H9 (cell line): ENCODE data around the gene DLG2. TPM values are rescaled to one million over a fixed set of nuclear protein-coding genes. Genes with fewer than 3 reads are reported as not detected.

ENCODE experiments used
- DNase-seq: peaks from one replicate; pipeline ENCODE4 v3.0.0-alpha.2; 2017
- H2AFZ ChIP-seq: one replicate; pipeline ENCODE4 v1.6.1; 2013; ENCODE audit warnings: mild to moderate bottlenecking, low read length, control low read depth, moderate library complexity
- H2AK5ac ChIP-seq: 2 replicates; pipeline ENCODE4 v1.6.1; 2013; ENCODE audit warnings: low read length, control low read depth, mixed read lengths; ENCODE audit not compliant: insufficient read length
- H2BK120ac ChIP-seq: one replicate; pipeline ENCODE4 v1.6.1; 2013; ENCODE audit warnings: low read depth, mild to moderate bottlenecking, low read length, control low read depth, inconsistent platforms; ENCODE audit not compliant: poor library complexity, severe bottlenecking
- H2BK12ac ChIP-seq: 2 replicates; pipeline ENCODE4 v1.6.1; 2013; ENCODE audit warnings: low read length, control low read depth, mixed read lengths, low read depth; ENCODE audit not compliant: insufficient read length
- H2BK15ac ChIP-seq: 2 replicates; pipeline ENCODE4 v1.6.1; 2013; ENCODE audit warnings: low read depth, low read length, control low read depth
- H2BK20ac ChIP-seq: one replicate; pipeline ENCODE4 v1.6.1; 2013; ENCODE audit warnings: low read depth, mild to moderate bottlenecking, low read length, control low read depth, inconsistent platforms; ENCODE audit not compliant: poor library complexity, severe bottlenecking
- H2BK5ac ChIP-seq: 2 replicates; pipeline ENCODE4 v1.6.1; 2013; ENCODE audit warnings: low read length, control low read depth, mixed read lengths; ENCODE audit not compliant: insufficient read length
- H3K14ac ChIP-seq: 2 replicates; pipeline ENCODE4 v1.6.1; 2013; ENCODE audit warnings: low read length, control low read depth; ENCODE audit not compliant: insufficient read depth
- H3K18ac ChIP-seq: 2 replicates; pipeline ENCODE4 v1.6.1; 2013; ENCODE audit warnings: low read depth, mild to moderate bottlenecking, mixed read lengths, low read length, control low read depth; ENCODE audit not compliant: insufficient read length
- H3K23ac ChIP-seq: 2 replicates; pipeline ENCODE4 v1.6.1; 2013; ENCODE audit warnings: low read length, control low read depth, mixed read lengths, low read depth; ENCODE audit not compliant: insufficient read length
- H3K23me2 ChIP-seq: 2 replicates; pipeline ENCODE4 v1.6.1; 2013; ENCODE audit warnings: low read depth, mild to moderate bottlenecking, mixed read lengths, low read length, control low read depth; ENCODE audit not compliant: insufficient read length, poor library complexity, severe bottlenecking
- H3K27ac ChIP-seq: 2 replicates; pipeline ENCODE4 v1.5.1; 2013; ENCODE audit warnings: low read length, control low read depth, mixed read lengths, low read depth; ENCODE audit not compliant: insufficient read length
- H3K27me3 ChIP-seq: 2 replicates; pipeline ENCODE4 v1.6.1; 2013; ENCODE audit warnings: low read length, control low read depth, inconsistent platforms; ENCODE audit not compliant: insufficient read depth
- H3K4ac ChIP-seq: 2 replicates; pipeline ENCODE4 v1.6.1; 2013; ENCODE audit warnings: low read depth, mild to moderate bottlenecking, control low read depth, inconsistent platforms, low read length, moderate library complexity
- H3K4me1 ChIP-seq: 2 replicates; pipeline ENCODE4 v1.6.1; 2013; ENCODE audit warnings: low read length, control low read depth, inconsistent platforms; ENCODE audit not compliant: insufficient read depth
- H3K4me2 ChIP-seq: 2 replicates; pipeline ENCODE4 v1.6.1; 2013; ENCODE audit warnings: low read length, control low read depth, mixed read lengths; ENCODE audit not compliant: insufficient read length, insufficient read depth
- H3K56ac ChIP-seq: 2 replicates; pipeline ENCODE4 v1.6.1; 2013; ENCODE audit warnings: low read depth, mild to moderate bottlenecking, mixed read lengths, low read length, control low read depth; ENCODE audit not compliant: insufficient read length
- H3K79me1 ChIP-seq: 2 replicates; pipeline ENCODE4 v1.6.1; 2013; ENCODE audit warnings: low read depth, mild to moderate bottlenecking, moderate library complexity, low read length, control low read depth, inconsistent platforms; ENCODE audit not compliant: insufficient read depth, poor library complexity, severe bottlenecking
- H3K79me2 ChIP-seq: 2 replicates; pipeline ENCODE4 v1.6.1; 2013; ENCODE audit warnings: low read length, control low read depth, inconsistent platforms; ENCODE audit not compliant: insufficient read depth
- H3K9ac ChIP-seq: 2 replicates; pipeline ENCODE4 v1.6.1; 2013; ENCODE audit warnings: low read length, control low read depth, mixed read lengths; ENCODE audit not compliant: insufficient read length; ENCODE audit errors: extremely low read depth
- H3K9me3 ChIP-seq: one replicate; pipeline ENCODE4 v1.6.1; 2013; ENCODE audit warnings: low read depth, low read length, inconsistent platforms; ENCODE audit not compliant: control insufficient read depth
- H3T11ph ChIP-seq: one replicate; pipeline ENCODE4 v1.6.1; 2013; ENCODE audit warnings: mild to moderate bottlenecking, low read length, control low read depth, inconsistent platforms
- H4K20me1 ChIP-seq: one replicate; pipeline ENCODE4 v1.6.1; 2013; ENCODE audit not compliant: control insufficient read depth, insufficient read length, insufficient read depth
- H4K5ac ChIP-seq: 2 replicates; pipeline ENCODE4 v1.6.1; 2013; ENCODE audit warnings: low read depth, mild to moderate bottlenecking, mixed read lengths, low read length, control low read depth; ENCODE audit not compliant: insufficient read length
- H4K8ac ChIP-seq: replicated peaks from 2 replicates; pipeline ENCODE4 v1.6.1; 2013; ENCODE audit warnings: low read length, control low read depth, mixed read lengths, low read depth; ENCODE audit not compliant: insufficient read length
- H4K91ac ChIP-seq: 2 replicates; pipeline ENCODE4 v1.6.1; 2013; ENCODE audit warnings: low read depth, mild to moderate bottlenecking, moderate library complexity, mixed read lengths, low read length, control low read depth; ENCODE audit not compliant: insufficient read length
- H3K27ac Mint-ChIP-seq, 3 experiments: 2 replicates in 2 of 3; 3 replicates in 1 of 3; pipeline ENCODE4 v1.8.0; 2020 to 2021; ENCODE audit warnings: mixed read lengths in 3 of 3, mild to moderate bottlenecking in 1 of 3, moderate library complexity in 1 of 3
- H3K27me3 Mint-ChIP-seq: 2 replicates; pipeline ENCODE4 v1.8.0; 2021; ENCODE audit warnings: low read depth, mild to moderate bottlenecking, moderate library complexity, mixed read lengths
- H3K36me3 Mint-ChIP-seq, 3 experiments: 2 replicates in 2 of 3; 3 replicates in 1 of 3; pipeline ENCODE4 v1.8.0; 2020 to 2021; ENCODE audit warnings: low read depth in 3 of 3, mixed read lengths in 3 of 3; ENCODE audit not compliant: insufficient read depth in 1 of 3
- H3K4me1 Mint-ChIP-seq, 2 experiments: 2 replicates each; pipeline ENCODE4 v1.8.0; 2020; ENCODE audit warnings: mixed read lengths in 2 of 2
- H3K4me3 Mint-ChIP-seq, 2 experiments: 2 replicates in 1 of 2; 3 replicates in 1 of 2; pipeline ENCODE4 v1.8.0; 2020 to 2021; ENCODE audit warnings: mild to moderate bottlenecking in 2 of 2, mixed read lengths in 2 of 2, moderate library complexity in 1 of 2
- H3K9me3 Mint-ChIP-seq, 2 experiments: 2 replicates in 1 of 2; 3 replicates in 1 of 2; pipeline ENCODE4 v1.8.0; 2020; ENCODE audit warnings: mild to moderate bottlenecking in 2 of 2, mixed read lengths in 2 of 2, moderate library complexity in 1 of 2
- WGBS: extraction: QIAGEN DNeasy Blood & Tissue Kit; methylation state at CpG from one replicate; pipeline ENCODE4 v1.1.7; 2013; ENCODE audit warnings: missing lambda C conversion rate, low lambda C conversion rate, mixed read lengths; ENCODE audit not compliant: insufficient read length; ENCODE audit errors: extremely low coverage; 5-methylcytosine and 5-hydroxymethylcytosine counted together
- total RNA-seq: library from RNA; stranded (reverse); gene quantifications from 2 replicates; pipeline ENCODE4 v1.2.1, GENCODE V29; 2021
- TF ChIP-seq, protein P1 (sequence below): fragments of 200-600 bp; sonication (generic); conservative IDR thresholded peaks from 3 replicates; pipeline ENCODE4 v1.8.0; 2021; ENCODE audit warnings: antibody characterized with exemption, mild to moderate bottlenecking

Gene DLG2
- total RNA-seq, 1 experiment from 2014 or later: 8.0 TPM

DNA sequence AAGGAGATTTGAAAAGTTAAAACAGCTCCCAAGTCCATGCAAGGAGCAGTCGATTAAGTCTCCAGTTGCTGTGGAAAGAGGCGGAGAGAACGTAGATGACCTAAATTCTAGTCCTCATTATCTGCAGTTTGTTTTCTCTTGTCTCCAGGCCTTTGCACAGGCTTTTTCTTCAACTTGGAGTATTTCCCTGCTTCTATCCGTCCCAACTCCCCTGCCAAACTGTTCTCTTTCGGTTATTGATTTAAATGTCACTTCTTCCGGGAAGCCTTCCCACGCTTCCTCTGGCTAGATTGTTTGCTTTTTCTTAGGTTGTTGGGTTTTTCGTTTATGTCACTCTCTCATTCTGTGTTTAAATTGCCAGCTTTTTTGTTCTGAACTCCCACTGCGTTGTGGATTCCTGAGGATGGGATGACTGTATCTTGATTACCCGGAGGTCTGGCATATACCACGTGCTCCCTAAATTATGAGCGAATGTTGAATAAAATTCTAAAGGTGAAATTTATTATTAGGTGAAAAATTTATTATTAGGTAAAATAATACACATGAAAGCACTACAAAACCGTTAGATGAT is 1.7 kb upstream of the DLG2 start:
- peak overlapping the region; percentile 15 for H3K27ac ChIP-seq
- Mint-ChIP-seq H3K36me3 (peaks cover 13 to 27% (median 17%) of the 10 kb centered on the region in 3 experiments), H3K4me3 (peak overlapping the region; percentile 91 to 97), H3K9me3 (no peaks in the 10 kb centered on the region), H3K27ac (peak overlapping the region; percentile 90 to 98 (median 94)), H3K27me3 (no peaks in the 10 kb centered on the region), H3K4me1 (peaks cover 25 to 28% of the 10 kb centered on the region in 2 experiments)
- WGBS: no CpG with 5 or more reads among the region's 13 CpGs
- no peak overlapping the region for H2AK5ac ChIP-seq
- H3K18ac ChIP-seq: peak overlapping the region; percentile 18
- H2BK12ac ChIP-seq: no peak overlapping the region
- H3K4me2 ChIP-seq: peak overlapping the region; percentile 94
- H3K4me1 ChIP-seq: no peaks in the 10 kb centered on the region
- H3K23me2 ChIP-seq: peaks cover 6% of the 10 kb centered on the region
- no peak overlapping the region for H3T11ph ChIP-seq
- peak overlapping the region; percentile 30 for H2BK5ac ChIP-seq
- peak overlapping the region; percentile 7 for H2AFZ ChIP-seq
- no peaks in the 10 kb centered on the region for H3K9me3 ChIP-seq
- TF ChIP-seq, protein P1, sequence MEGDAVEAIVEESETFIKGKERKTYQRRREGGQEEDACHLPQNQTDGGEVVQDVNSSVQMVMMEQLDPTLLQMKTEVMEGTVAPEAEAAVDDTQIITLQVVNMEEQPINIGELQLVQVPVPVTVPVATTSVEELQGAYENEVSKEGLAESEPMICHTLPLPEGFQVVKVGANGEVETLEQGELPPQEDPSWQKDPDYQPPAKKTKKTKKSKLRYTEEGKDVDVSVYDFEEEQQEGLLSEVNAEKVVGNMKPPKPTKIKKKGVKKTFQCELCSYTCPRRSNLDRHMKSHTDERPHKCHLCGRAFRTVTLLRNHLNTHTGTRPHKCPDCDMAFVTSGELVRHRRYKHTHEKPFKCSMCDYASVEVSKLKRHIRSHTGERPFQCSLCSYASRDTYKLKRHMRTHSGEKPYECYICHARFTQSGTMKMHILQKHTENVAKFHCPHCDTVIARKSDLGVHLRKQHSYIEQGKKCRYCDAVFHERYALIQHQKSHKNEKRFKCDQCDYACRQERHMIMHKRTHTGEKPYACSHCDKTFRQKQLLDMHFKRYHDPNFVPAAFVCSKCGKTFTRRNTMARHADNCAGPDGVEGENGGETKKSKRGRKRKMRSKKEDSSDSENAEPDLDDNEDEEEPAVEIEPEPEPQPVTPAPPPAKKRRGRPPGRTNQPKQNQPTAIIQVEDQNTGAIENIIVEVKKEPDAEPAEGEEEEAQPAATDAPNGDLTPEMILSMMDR: no peak
- no peak for DNase-seq
- H2BK15ac ChIP-seq: no peak overlapping the region
- no peak overlapping the region for H2BK20ac ChIP-seq
- no peaks in the 10 kb centered on the region for H3K79me1 ChIP-seq
- H3K56ac ChIP-seq: peak overlapping the region; percentile 93
- H4K8ac ChIP-seq: no peak overlapping the region
- no peak overlapping the region for H3K14ac ChIP-seq
- no peak overlapping the region for H4K91ac ChIP-seq
- peaks cover 21% of the 10 kb centered on the region; the same call in 1 of the 2 replicates for H3K79me2 ChIP-seq
- H4K5ac ChIP-seq: peak overlapping the region; percentile 91
- H3K4ac ChIP-seq: no peak overlapping the region
- H3K9ac ChIP-seq: peak overlapping the region; percentile 93
- H2BK120ac ChIP-seq: no peak overlapping the region
- H3K27me3 ChIP-seq: no peaks in the 10 kb centered on the region
- H4K20me1 ChIP-seq: no peaks in the 10 kb centered on the region
- H3K23ac ChIP-seq: no peak overlapping the region
